Amniotic epithelial cell (primary cell): ENCODE measurements around the gene SCUBE1.

Source experiments
- DNase-seq: peaks from one replicate; pipeline ENCODE4 v3.0.0-alpha.2; 2010; ENCODE audit warnings: low read depth

The SCUBE1 gene

DNA sequence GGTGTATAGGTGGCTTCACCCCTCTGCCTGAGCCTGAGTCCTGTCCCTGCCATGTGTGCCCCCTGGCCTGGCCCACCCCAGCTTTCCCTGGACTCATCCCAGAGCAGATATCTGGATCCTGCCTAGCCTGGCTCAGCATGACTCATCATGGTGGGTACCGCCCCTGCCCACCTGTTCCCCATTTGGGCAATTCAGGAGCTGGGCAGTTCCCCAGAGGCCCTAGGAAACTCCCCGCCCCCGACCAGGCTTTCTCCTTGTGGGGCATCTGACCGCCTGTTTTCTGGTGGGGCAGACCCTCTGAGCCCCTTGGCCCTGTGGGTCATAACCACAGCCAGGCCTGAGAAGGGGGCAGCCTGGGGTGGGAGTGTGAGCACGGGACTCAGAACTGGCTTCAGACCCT is 187.4 kb downstream of the SCUBE1 start:
- no peak for DNase-seq

DNA sequence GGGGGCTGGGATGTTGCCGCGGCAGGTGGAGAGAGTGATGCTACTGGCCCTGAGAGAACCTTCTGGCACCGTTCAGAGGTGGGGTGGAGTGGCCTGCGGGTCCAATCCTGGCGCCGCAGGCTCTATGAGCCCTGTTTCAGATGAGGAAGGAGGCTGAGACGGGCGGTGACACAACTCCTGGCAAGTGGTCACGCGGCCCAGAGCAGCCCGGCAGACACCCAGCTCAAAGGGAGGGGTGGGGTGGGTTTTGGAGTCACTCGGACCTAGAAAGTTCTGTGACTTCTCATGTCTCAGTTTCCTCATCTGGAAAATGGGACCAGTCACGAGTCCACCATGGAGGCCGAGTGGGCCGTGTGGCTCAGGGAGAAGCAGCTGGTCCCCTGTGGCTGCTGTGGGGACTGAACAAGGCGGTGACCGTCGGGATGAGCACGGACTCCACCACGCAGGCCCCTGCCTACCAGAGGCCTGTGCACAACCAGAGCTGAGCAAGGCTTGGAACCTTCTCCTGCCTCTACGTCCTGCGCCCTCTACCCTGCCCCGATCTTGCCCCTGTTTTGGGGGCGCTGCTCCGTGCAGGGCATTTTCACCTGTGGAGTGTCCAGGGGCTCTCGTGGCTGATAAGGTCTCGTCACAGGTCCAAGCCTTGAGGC is 188.2 kb downstream of the SCUBE1 start:
- no peak for DNase-seq

DNA sequence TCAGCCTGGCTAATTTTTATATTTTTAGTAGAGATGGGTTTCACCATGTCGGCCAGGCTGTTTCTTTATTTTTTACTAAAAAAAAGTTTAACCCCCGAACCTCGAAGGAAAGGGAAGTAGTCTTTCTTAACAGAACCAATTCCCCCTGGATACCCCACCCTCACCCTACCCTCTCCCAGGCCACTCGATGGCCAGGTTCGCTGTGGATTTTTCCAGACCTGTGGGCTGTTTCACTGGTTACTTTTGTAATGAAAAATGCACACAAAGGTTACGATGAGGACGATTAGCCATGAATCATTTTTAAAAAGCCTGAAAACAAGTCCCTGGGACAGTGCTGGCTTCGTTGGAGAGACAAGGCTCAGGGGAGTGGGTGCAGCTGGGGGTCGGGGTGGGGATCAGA is 189.3 kb downstream of the SCUBE1 start:
- DNase-seq, result peak; percentile 66

DNA sequence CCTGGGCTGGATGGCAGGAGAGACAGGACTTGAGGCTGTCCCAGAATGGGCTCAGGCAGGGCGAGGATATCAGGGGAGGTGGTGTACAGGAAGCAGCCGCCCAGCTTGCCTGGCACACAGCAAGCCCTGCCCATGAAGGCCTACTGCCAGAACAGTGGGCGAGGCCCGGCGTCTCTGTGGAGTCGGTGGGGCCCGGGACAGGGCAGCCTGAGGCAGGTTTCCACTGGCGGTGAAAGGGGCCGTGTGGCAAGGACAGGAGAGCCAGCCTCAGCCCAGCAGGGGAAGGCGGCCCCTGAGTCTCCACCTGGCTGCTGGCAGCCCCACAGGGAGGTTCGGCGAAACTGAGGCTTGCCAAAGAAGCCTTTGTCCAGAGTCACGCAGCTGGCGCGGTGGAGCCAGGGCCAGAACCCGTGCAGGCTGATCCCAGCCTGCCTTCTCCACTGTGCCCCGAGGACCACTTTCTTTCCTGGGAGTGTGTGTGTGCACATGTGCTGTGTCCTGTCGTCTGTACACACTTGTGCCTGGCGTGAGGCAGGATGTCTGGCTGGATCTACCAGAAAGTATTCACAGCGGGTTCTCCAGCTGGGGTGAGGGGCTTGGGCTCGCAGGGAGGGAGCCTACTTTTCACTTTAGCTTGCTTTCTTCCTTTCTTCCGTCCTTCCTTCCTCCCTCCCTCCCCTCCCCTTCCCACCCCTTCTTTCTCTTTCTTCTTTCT is 190.7 kb downstream of the SCUBE1 start:
- peak; percentile 49 for DNase-seq

DNA sequence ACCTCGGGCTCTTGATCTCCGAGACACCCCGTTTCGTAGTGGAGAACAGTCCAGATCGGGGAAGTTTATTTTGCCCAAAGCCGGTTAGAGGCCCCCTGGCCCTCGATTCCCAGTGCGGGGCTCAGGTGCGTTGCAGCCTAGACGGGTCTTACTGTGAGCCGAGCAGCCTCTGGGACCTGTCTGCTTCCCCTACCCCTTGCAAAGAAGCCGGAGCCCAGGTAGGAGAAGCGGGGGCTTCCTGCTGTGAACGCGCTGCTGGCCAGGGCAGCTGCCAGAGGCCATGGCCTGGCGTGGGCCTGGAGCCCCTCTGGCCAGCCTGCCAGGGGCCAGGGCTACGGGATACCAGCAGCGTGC is 191.2 kb downstream of the SCUBE1 start:
- no peak for DNase-seq

DNA sequence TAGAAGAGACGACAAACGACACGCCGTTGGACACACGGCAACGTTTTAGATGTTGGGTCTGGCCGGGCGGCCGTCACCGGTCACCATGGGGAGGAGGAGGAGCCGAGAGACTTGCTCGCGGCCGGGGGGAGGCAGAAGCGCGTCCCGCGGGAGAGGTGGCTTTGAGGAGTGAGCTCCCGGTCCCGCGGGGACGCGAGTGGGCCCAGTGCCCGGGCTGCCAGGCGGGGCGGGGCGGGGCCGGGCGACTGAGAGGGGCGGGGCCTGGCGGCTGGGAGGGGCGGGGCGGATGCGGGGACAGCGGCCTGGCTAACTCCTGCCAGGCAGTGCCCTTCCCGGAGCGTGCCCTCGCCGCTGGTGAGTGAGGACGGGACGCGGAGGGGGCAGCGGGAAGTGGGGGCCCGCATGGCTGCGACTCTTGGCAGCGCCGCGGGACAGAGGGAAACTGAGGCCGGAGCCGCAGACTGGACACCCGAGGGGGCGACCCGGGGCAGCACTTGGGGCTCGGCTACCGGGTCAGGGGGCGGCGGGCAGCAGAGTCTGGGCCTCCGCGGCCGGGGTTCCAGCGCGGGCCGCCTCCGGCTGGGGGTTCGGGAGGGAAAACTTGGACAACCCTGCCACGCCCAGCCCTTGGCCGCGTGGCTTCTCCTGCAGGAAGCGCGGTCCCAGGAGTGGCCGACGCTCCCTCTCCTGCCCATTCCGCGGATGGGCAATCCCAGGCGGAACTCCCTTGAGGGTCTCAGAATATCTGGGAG is 191.7 kb downstream of the SCUBE1 start, which contains the start of gene TSPO:
TSPO (plus strand) TSS at position 309 of the 752 bp plus-strand sequence. CDS start 7,680 bp downstream, outside the sequence.
- DNase-seq, result no peak

DNA sequence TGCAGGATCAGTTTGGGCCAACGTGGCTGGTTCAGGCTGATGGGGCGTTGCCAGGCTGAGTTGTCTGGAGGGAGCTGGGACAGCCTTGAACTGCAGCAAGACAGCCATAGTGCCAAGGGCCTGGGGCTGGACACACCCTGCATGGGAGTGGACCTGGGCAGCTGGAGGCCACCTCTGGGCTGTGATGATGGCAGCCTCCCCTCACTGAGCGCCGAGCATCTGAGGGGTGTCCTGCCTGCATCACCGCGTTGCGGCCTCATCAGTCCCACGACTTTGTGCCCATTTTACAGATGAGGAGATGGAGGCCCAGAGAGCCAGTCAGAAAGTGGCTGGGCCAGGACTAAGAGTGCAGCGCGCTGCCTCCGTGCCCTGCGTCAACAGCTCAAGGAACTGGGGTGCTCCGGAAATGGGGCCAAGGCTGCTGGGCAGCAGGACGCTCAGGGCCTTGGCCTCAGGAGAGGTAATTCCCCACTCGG is 192.4 kb downstream of the SCUBE1 start:
- no peak for DNase-seq

DNA sequence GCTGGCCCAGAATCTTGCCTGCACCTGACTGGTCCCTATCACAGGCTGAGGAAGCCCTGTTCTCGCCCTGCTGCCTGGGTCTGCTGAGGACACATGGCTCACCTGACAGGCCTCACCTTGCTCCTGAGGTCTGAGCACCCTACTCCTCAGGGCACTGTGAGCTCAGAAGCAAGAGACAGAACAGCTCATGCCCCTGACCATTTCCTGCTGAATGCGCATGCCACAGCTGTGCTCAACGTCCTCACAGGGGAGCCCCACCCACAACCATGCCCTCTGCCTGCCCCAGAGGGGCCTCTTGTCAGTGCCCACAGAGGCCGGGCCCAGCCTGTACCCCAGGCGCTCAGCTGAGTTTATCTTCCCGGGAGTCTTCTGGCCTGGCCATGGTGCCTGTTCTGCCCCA is 194.6 kb downstream of the SCUBE1 start:
- no peak for DNase-seq

DNA sequence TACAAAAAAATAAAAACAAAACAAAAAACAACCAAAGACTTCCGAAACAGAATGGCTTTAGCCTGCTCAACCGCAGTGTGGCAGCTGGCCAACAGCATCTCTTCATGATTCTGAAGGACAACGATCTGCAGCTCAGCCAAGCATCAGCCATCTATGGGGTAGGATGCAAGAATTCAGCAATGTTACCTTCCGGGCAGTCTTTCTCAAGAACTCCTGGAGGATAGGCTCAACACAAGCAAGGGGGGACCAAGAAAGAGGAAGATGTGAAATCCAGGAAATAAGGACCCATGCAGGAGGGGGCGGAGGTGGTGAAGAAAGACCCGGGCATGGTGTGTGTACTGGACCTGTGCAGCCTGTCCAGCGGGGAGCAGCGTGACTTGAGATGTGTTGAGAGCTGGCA is 195.4 kb downstream of the SCUBE1 start:
- no peak for DNase-seq
